HEK293 (cell line): Measurements from ENCODE around the gene CHFR.

Source experiments
- CTCF ChIA-PET: fragments of 350-600 bp; formaldehyde crosslinking; extraction: SDS; loops from one replicate; lab custom pipeline; 2021; ENCODE audit warnings: antibody characterized with exemption; lab: Yijun Ruan, JAX
- POLR2A ChIA-PET: fragments of 300-600 bp; formaldehyde crosslinking; extraction: SDS; loops from one replicate; lab custom pipeline; 2020; ENCODE audit warnings: antibody characterized with exemption, inconsistent platforms; lab: Yijun Ruan, JAX
- H3K27ac ChIP-seq: fragments of 200-500 bp; sonication (Bioruptor generic); 2 replicates; pipeline ENCODE4 v1.5.1; 2014; ENCODE audit warnings: low read depth, low read length, control low read depth, inconsistent platforms; ENCODE audit errors: extremely low read depth
- H3K36me3 ChIP-seq, 2 experiments: fragments of 200-500 bp in 1 of 2; sonication (Bioruptor generic) in 1 of 2; 1 replicate in 1 of 2; 2 replicates in 1 of 2; pipeline ENCODE4 v1.5.1; 2014 to 2017; ENCODE audit warnings: inconsistent platforms in 2 of 2, low read length in 2 of 2; ENCODE audit not compliant: control insufficient read depth in 2 of 2, insufficient read depth in 1 of 2
- H3K4me1 ChIP-seq: fragments of 200-500 bp; sonication (Bioruptor generic); 2 replicates; pipeline ENCODE4 v1.5.1; 2014; ENCODE audit warnings: mild to moderate bottlenecking, low read length, inconsistent platforms; ENCODE audit not compliant: control insufficient read depth, insufficient read depth
- H3K4me3 ChIP-seq: 2 replicates; pipeline ENCODE4 v1.5.1; 2011; ENCODE audit warnings: low read depth, mild to moderate bottlenecking, control low read depth, low read length, moderate library complexity
- H3K9me3 ChIP-seq: fragments of 200-500 bp; sonication (Bioruptor generic); 2 replicates; pipeline ENCODE4 v1.5.1; 2014; ENCODE audit warnings: low read depth, low read length, inconsistent platforms; ENCODE audit not compliant: control insufficient read depth, insufficient read depth
- FEZF1 ChIP-seq: fragments of 450-650 bp; formaldehyde crosslinking; IDR thresholded peaks from 2 replicates; pipeline ENCODE4 v1.5.1; 2016; ENCODE audit warnings: missing biosample characterization, missing genetic modification characterization
- GLIS2 ChIP-seq: fragments of 450-650 bp; formaldehyde crosslinking; IDR thresholded peaks from 2 replicates; pipeline ENCODE4 v1.5.1; 2016; ENCODE audit warnings: missing biosample characterization, missing genetic modification characterization
- HOXC10 ChIP-seq: sonication (generic); formaldehyde crosslinking; IDR thresholded peaks from 2 replicates; pipeline ENCODE4 v1.8.1; 2023; ENCODE audit warnings: mild to moderate bottlenecking, missing genetic modification reagents
- KLF1 ChIP-seq: fragments of 450-650 bp; formaldehyde crosslinking; IDR thresholded peaks from 2 replicates; pipeline ENCODE4 v1.5.1; 2016; ENCODE audit warnings: missing biosample characterization, missing genetic modification characterization
- KLF17 ChIP-seq: fragments of 450-650 bp; formaldehyde crosslinking; IDR thresholded peaks from 2 replicates; pipeline ENCODE4 v1.5.1; 2016; ENCODE audit warnings: missing biosample characterization, missing genetic modification characterization
- PATZ1 ChIP-seq: fragments of 450-650 bp; formaldehyde crosslinking; IDR thresholded peaks from 2 replicates; pipeline ENCODE4 v1.5.1; 2016; ENCODE audit warnings: missing biosample characterization, missing genetic modification characterization
- ZBTB1 ChIP-seq: fragments of 450-650 bp; formaldehyde crosslinking; IDR thresholded peaks from 2 replicates; pipeline ENCODE4 v1.5.1; 2016; ENCODE audit warnings: missing biosample characterization, missing genetic modification characterization
- ZFP69B ChIP-seq: fragments of 450-650 bp; formaldehyde crosslinking; IDR thresholded peaks from 2 replicates; pipeline ENCODE4 v1.5.1; 2016; ENCODE audit warnings: missing biosample characterization, missing genetic modification characterization
- ZNF112 ChIP-seq: fragments of 450-650 bp; formaldehyde crosslinking; IDR thresholded peaks from 2 replicates; pipeline ENCODE4 v1.5.0; 2017; ENCODE audit warnings: missing biosample characterization, missing genetic modification characterization
- ZNF133 ChIP-seq: fragments of 450-650 bp; formaldehyde crosslinking; IDR thresholded peaks from 2 replicates; pipeline ENCODE4 v1.5.1; 2016; ENCODE audit warnings: missing biosample characterization, missing genetic modification characterization
- ZNF19 ChIP-seq: fragments of 450-650 bp; formaldehyde crosslinking; IDR thresholded peaks from 2 replicates; pipeline ENCODE4; 2016; ENCODE audit warnings: missing biosample characterization, missing genetic modification characterization, low read depth
- ZNF214 ChIP-seq: fragments of 450-650 bp; formaldehyde crosslinking; IDR thresholded peaks from 2 replicates; pipeline ENCODE4 v1.5.1; 2017; ENCODE audit warnings: missing biosample characterization, mild to moderate bottlenecking, missing genetic modification characterization, borderline replicate concordance
- ZNF24 ChIP-seq: fragments of 450-650 bp; formaldehyde crosslinking; IDR thresholded peaks from 2 replicates; pipeline ENCODE4 v1.5.1; 2016; ENCODE audit warnings: missing biosample characterization, missing genetic modification characterization
- ZNF248 ChIP-seq: fragments of 450-650 bp; formaldehyde crosslinking; IDR thresholded peaks from 2 replicates; pipeline ENCODE4 v1.5.1; 2017; ENCODE audit warnings: missing biosample characterization, missing genetic modification characterization
- ZNF529 ChIP-seq: fragments of 450-650 bp; formaldehyde crosslinking; IDR thresholded peaks from 2 replicates; pipeline ENCODE4 v1.5.1; 2017; ENCODE audit warnings: missing genetic modification characterization, missing biosample characterization; ENCODE audit not compliant: insufficient replicate concordance
- ZNF558 ChIP-seq: fragments of 450-650 bp; formaldehyde crosslinking; IDR thresholded peaks from 2 replicates; pipeline ENCODE4 v1.5.1; 2016; ENCODE audit warnings: missing biosample characterization, missing genetic modification characterization
- ZNF580 ChIP-seq: fragments of 450-650 bp; formaldehyde crosslinking; IDR thresholded peaks from 2 replicates; pipeline ENCODE4 v1.5.1; 2016; ENCODE audit warnings: missing biosample characterization, missing genetic modification characterization
- ZNF610 ChIP-seq: fragments of 450-650 bp; formaldehyde crosslinking; IDR thresholded peaks from 2 replicates; pipeline ENCODE4 v1.5.1; 2016; ENCODE audit warnings: missing biosample characterization, missing genetic modification characterization, borderline replicate concordance
- ZNF639 ChIP-seq: fragments of 450-650 bp; formaldehyde crosslinking; IDR thresholded peaks from 2 replicates; pipeline ENCODE4 v1.5.1; 2016; ENCODE audit warnings: missing biosample characterization, missing genetic modification characterization
- ZNF645 ChIP-seq: fragments of 450-650 bp; formaldehyde crosslinking; IDR thresholded peaks from 2 replicates; pipeline ENCODE4; 2016; ENCODE audit warnings: missing biosample characterization, missing genetic modification characterization
- ZNF692 ChIP-seq: fragments of 450-650 bp; formaldehyde crosslinking; IDR thresholded peaks from 2 replicates; pipeline ENCODE4 v1.5.1; 2016; ENCODE audit warnings: missing biosample characterization, missing genetic modification characterization
- ZNF777 ChIP-seq: fragments of 450-650 bp; formaldehyde crosslinking; IDR thresholded peaks from 2 replicates; pipeline ENCODE4 v1.5.1; 2017; ENCODE audit warnings: missing biosample characterization, missing genetic modification characterization, borderline replicate concordance
- ZNF785 ChIP-seq: fragments of 450-650 bp; formaldehyde crosslinking; IDR thresholded peaks from 2 replicates; pipeline ENCODE4 v1.5.1; 2016; ENCODE audit warnings: missing biosample characterization, missing genetic modification characterization

CHFR gene

GRCh38 chr12:132801741-132802140 lies 85.7 kb downstream of the CHFR start (continued):
- TF ChIP-seq PATZ1 (tag by site-specific recombination), result no peak
- no peak for TF ChIP-seq ZNF133 (tag by site-specific recombination)
- no peak for TF ChIP-seq ZNF645 (tag by site-specific recombination)
- no peak for TF ChIP-seq ZNF248 (tag by site-specific recombination)
- no peak for TF ChIP-seq HOXC10 (CRISPR knock-in tag)
- no peak for TF ChIP-seq GLIS2
- no peak for TF ChIP-seq FEZF1
- no peak for TF ChIP-seq ZNF777
- TF ChIP-seq, all 188 proteins: peak for 0

- H3K9me3 ChIP-seq, result no peaks in the 10 kb centered on the region
- H3K4me1 ChIP-seq, result no peaks in the 10 kb centered on the region
- TF ChIP-seq ZNF692 (tag by site-specific recombination), result no peak
- TF ChIP-seq ZNF785 (tag by site-specific recombination), result no peak
- TF ChIP-seq ZBTB1 (tag by site-specific recombination), result no peak
- TF ChIP-seq ZNF24 (tag by site-specific recombination), result no peak
- no peak for TF ChIP-seq ZNF610 (tag by site-specific recombination)
- no peak for TF ChIP-seq ZNF639
- TF ChIP-seq ZNF214 (tag by site-specific recombination), result no peak
- no peak for TF ChIP-seq ZNF112 (tag by site-specific recombination)
- TF ChIP-seq ZNF580 (tag by site-specific recombination), result no peak
- H3K27ac ChIP-seq, result no peak overlapping the region
- ChIA-PET POLR2A (no interaction called here), CTCF (no interaction called here)
- H3K36me3 ChIP-seq, result peaks cover 39 to 91% of the 10 kb centered on the region in 2 experiments; a peak in 2 of 3 replicates
- H3K4me3 ChIP-seq, result no peak overlapping the region
Observed at GRCh38 chr12:132798836-132799235, 88.6 kb downstream of the CHFR start.

GRCh38 chr12:132797820-132798570 lies 89.4 kb downstream of the CHFR start:
- Histone ChIP-seq H3K27ac (no peak overlapping the region), H3K4me1 (no peaks in the 10 kb centered on the region), H3K9me3 (no peaks in the 10 kb centered on the region), H3K4me3 (no peak overlapping the region), H3K36me3 (peaks cover 39 to 87% of the 10 kb centered on the region in 2 experiments; a peak in 2 of 3 replicates)
- no peak for TF ChIP-seq KLF17 (tag by site-specific recombination)
- TF ChIP-seq ZNF529 (tag by site-specific recombination), result no peak
- TF ChIP-seq ZNF558, result no peak
- no peak for TF ChIP-seq ZNF19 (tag by site-specific recombination)
- TF ChIP-seq KLF1, result no peak
- no peak for TF ChIP-seq ZFP69B (tag by site-specific recombination)
- ChIA-PET POLR2A (no interaction called here), CTCF (no interaction called here)
